ENCODE measurements around the gene MVB12B. TPM values are rescaled to one million over a fixed set of nuclear protein-coding genes. Genes with fewer than 3 reads are reported as not detected.

MVB12B gene
- total and polyA plus RNA-seq, 2 of the 8 experiments (the other 6 are each of a cell fraction or from before 2014, with no cell fraction given): 2.6 to 5.0 TPM

DNA sequence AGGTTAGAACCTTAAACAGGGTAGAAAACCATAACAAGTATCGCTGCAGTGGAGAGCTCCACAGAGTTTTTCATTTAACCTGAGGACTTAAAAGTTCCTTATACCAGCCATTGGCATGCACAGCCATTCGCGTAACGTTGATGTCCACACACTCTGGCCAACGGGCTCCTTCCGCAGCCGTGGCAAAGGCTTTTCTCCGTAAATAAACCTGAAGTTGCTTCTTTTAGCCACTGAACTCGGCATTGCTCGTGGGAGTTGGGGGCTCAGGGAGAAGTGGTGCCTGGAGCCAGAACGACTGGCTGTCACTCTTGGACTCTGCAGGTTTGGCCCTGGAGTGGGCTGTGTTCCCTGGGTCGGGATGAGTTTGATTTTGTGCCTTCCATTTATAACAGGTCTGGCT lies 161.2 kb downstream of the MVB12B start:
- no peak overlapping the region for H3K4me3 ChIP-seq (ENCODE audit: extremely low read depth in 1 of 4, insufficient read depth in 2 of 4, low read depth in 3 of 4, low read length in 4 of 4)
- H3K27me3 ChIP-seq (replicated peaks in 1 of 4; ENCODE audit: control insufficient read depth in 3 of 4, extremely low read depth in 1 of 4, insufficient read depth in 3 of 4, low read length in 3 of 4): peaks cover 0 to 5% (median 0%) of the 10 kb centered on the region in 4 experiments; a peak in 2 of 7 replicates
- no peaks in the 10 kb centered on the region for H3K79me1 ChIP-seq (ENCODE audit: low read depth, low read length)
- no peak overlapping the region for H3K4me2 ChIP-seq (ENCODE audit: insufficient read depth in 1 of 2, low read depth in 2 of 2, low read length in 2 of 2)
- no peak overlapping the region for H3K27ac ChIP-seq (ENCODE audit: low read depth, low read length)
- no peak overlapping the region for H3K4ac ChIP-seq (replicated peaks; ENCODE audit: insufficient read length, low read depth, low read length)
- 86% methylated on average over 12 of the region's 12 CpGs; no CpG with 5 or more reads in 1 of the 2 experiments for WGBS, 2 experiments (ENCODE audit: extremely low coverage in 1 of 2, insufficient coverage in 1 of 2, insufficient read length in 1 of 2, insufficient replicate concordance in 2 of 2, low coverage in 1 of 2, low lambda C conversion rate in 2 of 2, missing lambda C conversion rate in 1 of 2)
- no peaks in the 10 kb centered on the region for H3K36me3 ChIP-seq (ENCODE audit: control insufficient read depth in 2 of 4, insufficient read depth in 4 of 4, low read length in 3 of 4)
- H3K14ac ChIP-seq (ENCODE audit: insufficient read length): no peak overlapping the region
- no peaks in the 10 kb centered on the region for H3K9me3 ChIP-seq (ENCODE audit: insufficient read depth in 2 of 2, low read depth in 1 of 2, low read length in 1 of 2)
- H3K23ac ChIP-seq (ENCODE audit: insufficient read length): no peak overlapping the region
- no peak overlapping the region for H4K91ac ChIP-seq (replicated peaks; ENCODE audit: insufficient read length, low read length)
- no peak overlapping the region for H3K56ac ChIP-seq (replicated peaks; ENCODE audit: insufficient read length, low read depth, low read length)
- DNase-seq (ENCODE audit: low read depth in 1 of 2, low spot score in 2 of 2): no peak
- no peak overlapping the region for H2BK120ac ChIP-seq (replicated peaks; ENCODE audit: low read depth, low read length)
- ChIA-PET CTCF (ENCODE audit: partially characterized antibody) (interaction anchor here (0.6 to 1.4 kb wide), 5 partner anchors 11 to 394 kb away, joined by 3 to 4 read pairs (median 3); no protein-coding TSS in a partner anchor), POLR2A (ENCODE audit: partially characterized antibody) (no interaction called here)
- H3K18ac ChIP-seq (ENCODE audit: extremely low read depth, low read length): no peak overlapping the region
- TF ChIP-seq, protein P1, sequence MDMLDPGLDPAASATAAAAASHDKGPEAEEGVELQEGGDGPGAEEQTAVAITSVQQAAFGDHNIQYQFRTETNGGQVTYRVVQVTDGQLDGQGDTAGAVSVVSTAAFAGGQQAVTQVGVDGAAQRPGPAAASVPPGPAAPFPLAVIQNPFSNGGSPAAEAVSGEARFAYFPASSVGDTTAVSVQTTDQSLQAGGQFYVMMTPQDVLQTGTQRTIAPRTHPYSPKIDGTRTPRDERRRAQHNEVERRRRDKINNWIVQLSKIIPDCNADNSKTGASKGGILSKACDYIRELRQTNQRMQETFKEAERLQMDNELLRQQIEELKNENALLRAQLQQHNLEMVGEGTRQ (IDR thresholded peaks at IDR 0.05; ENCODE audit: low read length): no peak
- TF ChIP-seq TEAD4 (IDR thresholded peaks at IDR 0.05; ENCODE audit: low read depth, low read length) (no peak), POLR2A (IDR thresholded peaks at IDR 0.05; ENCODE audit: control extremely low read depth in 1 of 2, low read depth in 2 of 2, low read length in 2 of 2) (no peak), ASH2L (IDR thresholded peaks at IDR 0.05; ENCODE audit: low read length) (no peak), EGR1 (IDR thresholded peaks at IDR 0.05; ENCODE audit: borderline replicate concordance, low read depth, low read length) (no peak)
- no peak overlapping the region for H2BK5ac ChIP-seq (ENCODE audit: low read depth, low read length)
- H3K9ac ChIP-seq (replicated peaks in 1 of 4; ENCODE audit: extremely low read depth in 1 of 4, low read depth in 3 of 4, low read length in 3 of 4): no peak overlapping the region
- H3K23me2 ChIP-seq (ENCODE audit: low read depth, low read length): no peaks in the 10 kb centered on the region
- no peak overlapping the region for H2AFZ ChIP-seq (ENCODE audit: low read length)
- H4K20me1 ChIP-seq (replicated peaks in 1 of 2; ENCODE audit: control insufficient read depth in 1 of 2, insufficient read depth in 2 of 2, low read length in 2 of 2): no peaks in the 10 kb centered on the region
- no peak overlapping the region for H2BK20ac ChIP-seq (ENCODE audit: low read length)
- H4K8ac ChIP-seq (ENCODE audit: extremely low read depth, insufficient read depth, low read length): no peak overlapping the region
- no peak overlapping the region for H2BK12ac ChIP-seq (ENCODE audit: low read depth, low read length)
- no peak overlapping the region for H2AK5ac ChIP-seq (ENCODE audit: low read depth, low read length)
- no peak for FAIRE-seq
- H3K79me2 ChIP-seq (ENCODE audit: control insufficient read depth in 1 of 2, insufficient read depth in 2 of 2, low read length in 2 of 2): no peaks in the 10 kb centered on the region
- peaks cover 0 to 4% (median 0%) of the 10 kb centered on the region in 4 experiments; a peak in 1 of 7 replicates for H3K4me1 ChIP-seq (replicated peaks in 1 of 4; ENCODE audit: control insufficient read depth in 3 of 4, insufficient read depth in 4 of 4, low read length in 3 of 4)
- no peak overlapping the region for H2BK15ac ChIP-seq (ENCODE audit: low read length)
- no peak overlapping the region for H4K5ac ChIP-seq (ENCODE audit: insufficient read length, low read depth, low read length)
